B cell (primary cell): Measurements from ENCODE around the gene PRDM2. TPM values are rescaled to one million over a fixed set of nuclear protein-coding genes. Genes with fewer than 3 reads are reported as not detected.

Source experiments
- ATAC-seq: fragments of 200-7000 bp; cut with Tn5 transposase; one replicate; pipeline ENCODE4 v1.10.0; 2021; ENCODE audit warnings: low read depth, mild to moderate bottlenecking, moderate number of reproducible peaks, moderate library complexity
- CTCF ChIA-PET: fragments of 350-600 bp; sonication (Branson Sonifier 250); formaldehyde crosslinking; loops from one replicate; lab custom pipeline; 2021; ENCODE audit warnings: antibody characterized with exemption, inconsistent platforms; lab: Charles Lee
- POLR2A ChIA-PET: fragments of 350-600 bp; sonication (Branson Sonifier 250); formaldehyde crosslinking; loops from one replicate; lab custom pipeline; 2021; ENCODE audit warnings: antibody characterized with exemption; lab: Charles Lee
- DNase-seq: peaks from one replicate; pipeline ENCODE4 v3.0.0; 2013
- H2AFZ ChIP-seq: 2 replicates; pipeline ENCODE4 v1.6.1; 2012; ENCODE audit warnings: mild to moderate bottlenecking, low read depth, low read length; ENCODE audit not compliant: insufficient read depth, poor library complexity, severe bottlenecking
- H3K27ac ChIP-seq, 2 donors: 1 replicate in 1 of 2; 2 replicates in 1 of 2; pipeline ENCODE4 v1.5.1; 2012 to 2013; ENCODE audit warnings: low read length in 2 of 2, mild to moderate bottlenecking in 2 of 2, moderate library complexity in 1 of 2
- H3K27me3 ChIP-seq, 4 experiments: fragments of 200-600 bp in 1 of 4; sonication (generic) in 1 of 4; replicated peaks in 1 of 4; 1 replicate in 2 of 4; 2 replicates in 2 of 4; pipeline versions ENCODE4 v1.6.1 to v1.7.0; 2013 to 2016; ENCODE audit warnings: low read length in 3 of 4, mild to moderate bottlenecking in 2 of 4, mixed read lengths in 1 of 4, moderate library complexity in 1 of 4; ENCODE audit not compliant: insufficient read depth in 4 of 4, control insufficient read depth in 3 of 4; ENCODE audit errors: control extremely low read depth in 1 of 4
- H3K36me3 ChIP-seq, 2 experiments: replicated peaks in 1 of 2; 1 replicate in 1 of 2; 2 replicates in 1 of 2; pipeline versions ENCODE4 v1.6.1 to v1.7.1; 2013; ENCODE audit warnings: low read length in 1 of 2; ENCODE audit not compliant: insufficient read depth in 2 of 2, control insufficient read depth in 1 of 2; ENCODE audit errors: control extremely low read depth in 1 of 2, extremely low read depth in 1 of 2
- H3K4me1 ChIP-seq, 2 donors: fragments of 200-600 bp in 1 of 2; sonication (generic) in 1 of 2; 1 replicate in 1 of 2; 2 replicates in 1 of 2; pipeline versions ENCODE4 v1.5.1 to v1.6.1; 2013 to 2017; ENCODE audit warnings: low read length in 2 of 2; ENCODE audit not compliant: control insufficient read depth in 2 of 2, insufficient read depth in 2 of 2
- H3K4me2 ChIP-seq: replicated peaks from 2 replicates; pipeline ENCODE3; 2012; ENCODE audit warnings: mild to moderate bottlenecking, low read depth, low read length; ENCODE audit not compliant: poor library complexity, severe bottlenecking
- H3K4me3 ChIP-seq, 5 experiments: fragments of 200-600 bp in 1 of 5; sonication (generic) in 1 of 5; 1 replicate in 3 of 5; 2 replicates in 2 of 5; pipeline versions ENCODE4 v1.5.1 to v1.7.0; 2011 to 2016; ENCODE audit warnings: low read length in 4 of 5, mild to moderate bottlenecking in 4 of 5, low read depth in 2 of 5, control low read depth in 1 of 5, moderate library complexity in 1 of 5; ENCODE audit not compliant: insufficient read depth in 1 of 5; ENCODE audit errors: control extremely low read depth in 1 of 5, extremely low read depth in 1 of 5
- H3K79me2 ChIP-seq: fragments of 200-600 bp; sonication (generic); one replicate; pipeline ENCODE4 v1.6.0; 2016; ENCODE audit warnings: low read length; ENCODE audit not compliant: control insufficient read depth, insufficient read depth
- H3K9ac ChIP-seq: fragments of 200-600 bp; sonication (generic); 2 replicates; pipeline ENCODE4 v1.6.1; 2017; ENCODE audit warnings: mild to moderate bottlenecking, low read length, moderate library complexity
- H3K9me3 ChIP-seq, 3 donors: one replicate each; pipeline versions ENCODE4 v1.6.1 to v1.7.1; 2013; ENCODE audit warnings: low read length in 2 of 3; ENCODE audit not compliant: control insufficient read depth in 2 of 3, insufficient read depth in 1 of 3; ENCODE audit errors: control extremely low read depth in 1 of 3
- H4K20me1 ChIP-seq: 2 replicates; pipeline ENCODE4 v1.6.0; 2012; ENCODE audit warnings: mild to moderate bottlenecking, low read length; ENCODE audit not compliant: insufficient read depth, control insufficient read depth, poor library complexity, severe bottlenecking
- H3K27ac Mint-ChIP-seq: one replicate; pipeline ENCODE4 v1.8.0; 2021; ENCODE audit warnings: mixed read lengths
- H3K27me3 Mint-ChIP-seq: one replicate; pipeline ENCODE4 v1.8.0; 2021; ENCODE audit warnings: mixed read lengths
- H3K4me1 Mint-ChIP-seq: one replicate; pipeline ENCODE4 v1.8.0; 2021; ENCODE audit warnings: mixed read lengths
- H3K4me3 Mint-ChIP-seq: one replicate; pipeline ENCODE4 v1.8.0; 2021; ENCODE audit warnings: mixed read lengths
- H3K9me3 Mint-ChIP-seq: one replicate; pipeline ENCODE4 v1.8.0; 2022; ENCODE audit warnings: mixed read lengths; ENCODE audit not compliant: insufficient read depth
- EZH2 ChIP-seq: IDR thresholded peaks from 2 replicates; pipeline ENCODE4 v1.6.1; 2012; ENCODE audit warnings: borderline replicate concordance, low read depth, mild to moderate bottlenecking, moderate library complexity, low read length; ENCODE audit not compliant: insufficient read depth, poor library complexity, severe bottlenecking
- WGBS: methylation state at CpG from one replicate; pipeline ENCODE4 v1.1.5; 2013; ENCODE audit warnings: missing lambda C conversion rate; ENCODE audit not compliant: insufficient coverage; 5-methylcytosine and 5-hydroxymethylcytosine counted together
- intact Hi-C: fragments of 100-400 bp; cut with micrococcal nuclease; formaldehyde crosslinking; loops from one replicate; pipeline ENCODE4 v1.10.0; 2022
- polyA plus RNA-seq: library from polyadenylated mRNA; depleted of rRNA; stranded (reverse); fragments of >200 nt; gene quantifications from 2 replicates; pipeline ENCODE4 v1.2.3, GENCODE V29; 2012
- total RNA-seq, 2 donors: library from RNA; stranded (reverse); fragments of 120-200 nt in 1 of 2; gene quantifications; 1 replicate in 1 of 2; 2 replicates in 1 of 2; pipeline versions ENCODE4 v1.2.3 to v1.2.4, GENCODE V29; 2013 to 2022
- TF ChIP-seq, protein P1 (sequence below): fragments of 200-600 bp; IDR thresholded peaks from one replicate; pipeline ENCODE4 v1.8.0; 2022; ENCODE audit warnings: antibody characterized with exemption, mild to moderate bottlenecking

PRDM2 gene
- total and polyA plus RNA-seq, 2 donors (not counting 1 experiment from before 2014, with no cell fraction given), result 50.1 to 432 TPM

DNA sequence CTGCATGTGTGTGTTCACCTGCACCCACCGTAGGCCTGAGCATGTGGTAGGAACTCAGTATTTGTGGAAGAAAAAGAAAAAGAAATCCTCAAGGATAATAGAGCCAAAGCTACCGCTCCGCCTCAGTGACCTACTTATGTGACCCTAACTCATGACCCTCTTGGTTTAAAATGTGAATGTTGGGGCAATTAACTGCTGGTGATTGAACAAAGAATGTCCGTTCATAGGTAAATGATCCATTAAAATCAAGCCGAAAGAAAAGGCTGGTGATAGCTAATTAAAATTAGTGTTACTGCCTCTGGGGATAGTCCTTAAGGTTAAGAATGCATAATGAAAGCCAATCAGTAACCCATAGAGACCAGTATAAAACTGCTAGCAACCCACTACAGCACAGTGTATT is 98.1 kb downstream of the PRDM2 start:
- no peaks in the 10 kb centered on the region for H3K4me1 ChIP-seq
- Mint-ChIP-seq H3K27ac (peak overlapping the region; percentile 37), H3K9me3 (no peaks in the 10 kb centered on the region), H3K27me3 (no peaks in the 10 kb centered on the region), H3K4me3 (no peak overlapping the region), H3K4me1 (peaks cover 61% of the 10 kb centered on the region)
- ATAC-seq, result no peak
- no peak for TF ChIP-seq EZH2
- TF ChIP-seq, protein P1, sequence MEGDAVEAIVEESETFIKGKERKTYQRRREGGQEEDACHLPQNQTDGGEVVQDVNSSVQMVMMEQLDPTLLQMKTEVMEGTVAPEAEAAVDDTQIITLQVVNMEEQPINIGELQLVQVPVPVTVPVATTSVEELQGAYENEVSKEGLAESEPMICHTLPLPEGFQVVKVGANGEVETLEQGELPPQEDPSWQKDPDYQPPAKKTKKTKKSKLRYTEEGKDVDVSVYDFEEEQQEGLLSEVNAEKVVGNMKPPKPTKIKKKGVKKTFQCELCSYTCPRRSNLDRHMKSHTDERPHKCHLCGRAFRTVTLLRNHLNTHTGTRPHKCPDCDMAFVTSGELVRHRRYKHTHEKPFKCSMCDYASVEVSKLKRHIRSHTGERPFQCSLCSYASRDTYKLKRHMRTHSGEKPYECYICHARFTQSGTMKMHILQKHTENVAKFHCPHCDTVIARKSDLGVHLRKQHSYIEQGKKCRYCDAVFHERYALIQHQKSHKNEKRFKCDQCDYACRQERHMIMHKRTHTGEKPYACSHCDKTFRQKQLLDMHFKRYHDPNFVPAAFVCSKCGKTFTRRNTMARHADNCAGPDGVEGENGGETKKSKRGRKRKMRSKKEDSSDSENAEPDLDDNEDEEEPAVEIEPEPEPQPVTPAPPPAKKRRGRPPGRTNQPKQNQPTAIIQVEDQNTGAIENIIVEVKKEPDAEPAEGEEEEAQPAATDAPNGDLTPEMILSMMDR, result no peak
- no peak overlapping the region for H2AFZ ChIP-seq
- H3K27ac ChIP-seq, result no peak overlapping the region
- 100% methylated on average over 1 of the region's 5 CpGs for WGBS
- no peak overlapping the region for H3K4me2 ChIP-seq
- no peaks in the 10 kb centered on the region for H3K27me3 ChIP-seq
- intact Hi-C loops, result no loop called here
- ChIA-PET POLR2A (interaction anchor here (0.5 kb wide), 1 partner anchor 139 kb away, joined by 3 read pairs; no protein-coding TSS in a partner anchor), CTCF (interaction anchor here (0.9 kb wide), 1 partner anchor 132 kb away, joined by 4 read pairs; no protein-coding TSS in a partner anchor)
- H3K9ac ChIP-seq, result no peak overlapping the region
- no peak for DNase-seq
- peaks cover 2 to 33% of the 10 kb centered on the region in 2 experiments for H3K36me3 ChIP-seq
- H4K20me1 ChIP-seq, result peaks cover 72% of the 10 kb centered on the region
- peaks cover 58% of the 10 kb centered on the region for H3K79me2 ChIP-seq
- H3K4me3 ChIP-seq, result no peak overlapping the region
- H3K9me3 ChIP-seq, result no peaks in the 10 kb centered on the region

DNA sequence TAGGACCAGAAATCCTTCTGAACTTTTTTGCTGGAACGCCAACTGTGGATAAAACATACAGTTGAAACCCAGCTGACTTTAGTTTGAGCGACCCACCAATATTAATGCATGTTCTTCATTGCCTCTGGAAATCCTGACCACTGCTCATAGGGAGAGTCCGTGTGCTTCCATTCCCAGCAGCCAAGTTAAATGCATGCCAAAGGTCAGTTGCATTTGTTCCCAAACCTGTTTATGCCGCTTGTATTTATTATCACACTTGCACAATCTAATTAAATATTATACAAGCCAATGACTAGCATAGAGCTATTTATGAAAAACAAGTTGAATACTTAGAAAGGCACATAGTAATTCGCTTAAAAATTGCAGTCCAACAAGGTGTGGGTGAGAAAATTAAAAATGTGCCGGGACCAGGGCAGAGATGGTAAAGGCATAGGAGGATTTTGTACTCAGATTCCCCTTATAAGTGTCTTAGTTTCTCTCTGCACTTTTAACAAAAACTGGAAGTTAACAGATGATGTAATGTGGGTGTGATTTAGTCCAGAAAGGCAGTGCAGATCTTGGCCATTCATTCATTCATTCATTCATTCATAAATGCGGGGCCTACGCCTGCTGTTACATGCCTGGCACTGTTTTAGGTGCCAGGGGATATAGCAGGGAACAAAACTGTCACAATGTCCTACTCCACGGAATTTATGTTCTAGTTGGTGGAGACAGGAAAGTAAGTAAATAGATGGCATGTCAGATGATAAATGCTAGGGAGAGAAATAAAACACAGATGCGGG is 99.7 kb downstream of the PRDM2 start:
- POLR2A ChIA-PET, result interaction anchor here (0.7 kb wide), 1 partner anchor 10 kb away, joined by 3 read pairs; no protein-coding TSS in a partner anchor

More for the DNA sequence above, 99.7 kb downstream of the PRDM2 start:
- no peaks in the 10 kb centered on the region for H3K9me3 Mint-ChIP-seq
- TF ChIP-seq, protein P1, result no peak
- ATAC-seq (no peak), DNase-seq (no peak)
- Histone ChIP-seq H2AFZ (no peak overlapping the region), H3K9me3 (no peaks in the 10 kb centered on the region), H3K4me2 (no peak overlapping the region), H3K9ac (no peak overlapping the region), H3K27me3 (no peaks in the 10 kb centered on the region), H3K4me3 (no peak overlapping the region), H3K27ac (no peak overlapping the region), H3K36me3 (peaks cover 2 to 25% of the 10 kb centered on the region in 2 experiments), H3K79me2 (peaks cover 57% of the 10 kb centered on the region), H3K4me1 (no peaks in the 10 kb centered on the region), H4K20me1 (peaks cover 78% of the 10 kb centered on the region)
- no peak overlapping the region for H3K4me3 Mint-ChIP-seq
- CTCF ChIA-PET, result interaction anchor here (0.8 kb wide), 1 partner anchor 25 kb away, joined by 3 read pairs; no protein-coding TSS in a partner anchor
- peaks cover 55% of the 10 kb centered on the region for H3K4me1 Mint-ChIP-seq
- H3K27me3 Mint-ChIP-seq, result no peaks in the 10 kb centered on the region
- WGBS, result 100% methylated on average over 7 of the region's 10 CpGs
- intact Hi-C loops, result no loop called here
- peak overlapping the region; percentile 46 for H3K27ac Mint-ChIP-seq
